DLD1 (cell line): ENCODE measurements around the gene BCAR3.
"Not testable (repeated sequence)": the region's sequence is repeated elsewhere in the genome, so short reads cannot be mapped to it uniquely, and the experiment has no call there.

Experiments used
- in situ Hi-C: cut with HindIII; loops from 2 replicates; pipeline ENCODE4 v1.10.0; 2017; ENCODE audit warnings: low sequenced_read_pairs

Gene BCAR3

DNA sequence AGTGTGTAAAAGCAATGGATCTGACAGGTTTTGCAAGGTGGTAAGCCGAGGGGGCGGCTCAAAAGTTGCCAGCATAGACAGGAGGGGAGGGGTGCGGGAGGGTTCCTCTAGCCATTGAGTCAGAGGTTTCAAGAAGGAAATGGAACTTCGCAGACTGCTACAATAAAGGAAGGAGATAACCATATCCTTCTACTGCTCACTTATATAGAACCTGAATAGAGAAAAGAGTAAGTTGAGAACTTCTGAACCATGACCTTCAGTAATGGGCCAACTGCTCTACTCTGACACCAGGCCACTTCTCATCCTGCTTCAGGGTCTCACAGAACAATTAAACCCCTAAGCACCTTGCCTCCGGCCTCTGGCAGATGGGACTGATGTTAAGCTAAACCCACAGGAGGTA lies 26.3 kb upstream of the BCAR3 start:
- in situ Hi-C loops, result no loop called here

- in situ Hi-C loops, result no loop called here
Observed at GRCh38 chr1:93705892-93706500, 24.4 kb upstream of the BCAR3 start.

GRCh38 chr1:93704052-93704451 lies 22.4 kb upstream of the BCAR3 start:
- in situ Hi-C loops, result no loop called here

- in situ Hi-C loops, result no loop called here
Observed at GRCh38 chr1:93703643-93704042, 22.0 kb upstream of the BCAR3 start.

DNA sequence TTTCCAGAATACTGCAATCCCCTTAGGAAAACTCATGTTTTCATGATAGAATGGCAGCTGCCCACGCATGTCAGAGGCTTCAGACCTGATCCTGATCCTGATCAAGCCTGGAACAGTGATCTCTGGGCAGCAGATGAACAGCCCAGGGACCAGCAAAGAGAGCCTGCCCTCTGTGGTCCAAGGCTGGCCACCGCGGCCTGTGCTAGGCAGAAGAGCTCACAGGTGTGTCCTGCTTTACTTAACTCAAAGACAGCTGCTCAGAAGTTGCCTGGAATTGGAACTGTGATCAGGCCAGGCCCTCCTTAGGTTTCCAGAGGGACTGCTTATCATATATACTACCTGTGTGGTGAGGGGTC lies 21.2 kb upstream of the BCAR3 start:
- in situ Hi-C loops, result no loop called here

- in situ Hi-C loops, result no loop called here
Observed at GRCh38 chr1:93702111-93702827, 20.6 kb upstream of the BCAR3 start.

DNA sequence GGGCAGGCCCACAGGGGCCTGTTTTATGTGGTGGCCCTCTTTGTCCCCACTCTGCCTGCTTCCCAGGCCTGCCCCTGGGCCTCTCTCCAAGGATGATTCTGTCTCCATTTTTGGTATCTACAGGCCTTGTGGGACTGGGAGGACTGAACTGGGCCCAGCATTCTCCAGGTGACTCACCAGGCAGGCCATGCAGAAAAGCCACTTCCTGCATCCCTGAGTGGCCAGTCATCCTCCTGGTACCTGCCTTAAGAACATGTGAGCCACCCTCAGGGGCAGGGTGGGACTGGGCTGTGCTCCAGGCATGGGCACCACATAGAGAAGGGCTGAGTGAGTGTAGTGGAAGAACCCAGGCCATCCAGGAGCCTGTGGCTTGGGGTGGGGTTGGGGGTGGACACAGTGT lies 20.0 kb upstream of the BCAR3 start:
- in situ Hi-C loops, result no loop called here

GRCh38 chr1:93700532-93701469 lies 19.2 kb upstream of the BCAR3 start:
- in situ Hi-C loops, result no loop called here

GRCh38 chr1:93699503-93700168 lies 18.0 kb upstream of the BCAR3 start:
- in situ Hi-C loops, result no loop called here

DNA sequence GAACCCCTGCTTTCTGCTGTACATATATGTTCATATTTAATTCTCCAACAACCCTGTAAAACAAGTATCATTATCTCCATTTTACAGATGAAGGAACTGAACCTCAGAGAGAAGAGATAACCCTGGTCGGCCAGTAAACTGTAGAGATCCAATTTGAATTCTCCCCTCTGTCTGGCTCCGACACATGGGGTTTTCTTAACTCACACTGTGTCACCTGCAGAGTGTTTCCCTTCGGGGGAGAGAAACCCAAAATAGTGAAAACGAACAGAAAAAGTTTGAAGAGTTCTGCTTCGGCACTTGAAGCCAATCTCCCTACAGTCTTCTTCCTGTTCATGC lies 17.4 kb upstream of the BCAR3 start:
- in situ Hi-C loops, result no loop called here

- in situ Hi-C loops, result no loop called here
Observed at GRCh38 chr1:93698329-93699048, 16.9 kb upstream of the BCAR3 start.

GRCh38 chr1:93697566-93697965 lies 15.9 kb upstream of the BCAR3 start:
- in situ Hi-C loops, result not testable (repeated sequence)

GRCh38 chr1:93695411-93696005 lies 13.9 kb upstream of the BCAR3 start:
- in situ Hi-C loops, result no loop called here

GRCh38 chr1:93694819-93695218 lies 13.2 kb upstream of the BCAR3 start:
- in situ Hi-C loops, result no loop called here

- in situ Hi-C loops, result no loop called here
Observed at GRCh38 chr1:93694039-93694438, 12.4 kb upstream of the BCAR3 start.

DNA sequence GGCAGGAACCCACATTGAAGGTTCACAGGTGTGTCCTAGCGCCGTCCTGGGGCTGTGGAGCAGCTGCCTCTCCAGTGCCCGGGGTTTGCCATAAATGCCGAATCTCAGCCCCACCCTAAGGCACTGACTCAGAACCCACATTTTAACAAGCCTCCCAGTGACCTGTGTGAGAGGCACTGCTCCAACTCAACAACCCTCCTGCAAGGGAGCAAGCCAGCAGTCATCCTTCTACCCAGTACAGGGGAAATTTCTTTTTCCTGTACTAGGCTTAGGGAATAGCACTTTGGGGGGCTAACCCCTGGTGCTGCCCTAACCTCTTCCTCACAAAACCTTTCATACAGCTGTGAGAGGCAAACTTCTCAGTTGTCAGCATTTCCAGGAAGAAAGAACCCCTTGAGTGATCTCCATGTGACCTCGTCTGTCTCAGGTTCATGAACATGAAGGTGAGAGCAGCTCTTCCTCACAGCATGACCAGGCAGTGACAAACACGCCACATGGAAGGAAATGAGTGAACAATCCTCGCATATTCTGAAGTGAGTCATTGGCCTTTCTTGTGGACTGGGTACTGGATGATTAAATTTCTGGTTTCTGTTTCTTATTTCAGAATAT lies 11.4 kb upstream of the BCAR3 start:
- in situ Hi-C loops, result no loop called here

GRCh38 chr1:93692451-93692861 lies 10.8 kb upstream of the BCAR3 start:
- in situ Hi-C loops, result no loop called here

DNA sequence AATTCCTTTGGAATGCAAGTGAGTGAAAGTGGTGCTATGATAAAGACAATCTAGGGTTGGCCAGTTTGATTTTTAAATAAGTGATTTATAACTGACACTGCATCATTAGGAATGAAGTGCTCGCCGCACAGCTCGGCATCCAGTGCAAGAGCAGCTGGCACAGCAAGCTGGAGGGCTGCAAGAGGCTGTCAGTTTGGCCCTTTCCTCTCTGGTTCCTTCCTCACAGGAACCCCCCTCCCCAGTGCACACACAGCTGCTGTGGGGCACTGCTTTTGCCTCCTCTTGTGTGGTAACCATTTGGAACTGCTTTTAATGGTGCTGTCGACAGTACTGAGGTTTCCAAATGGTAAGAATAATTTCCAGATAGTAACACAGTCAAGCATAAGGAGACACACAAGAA lies 10.4 kb upstream of the BCAR3 start:
- in situ Hi-C loops, result no loop called here

DNA sequence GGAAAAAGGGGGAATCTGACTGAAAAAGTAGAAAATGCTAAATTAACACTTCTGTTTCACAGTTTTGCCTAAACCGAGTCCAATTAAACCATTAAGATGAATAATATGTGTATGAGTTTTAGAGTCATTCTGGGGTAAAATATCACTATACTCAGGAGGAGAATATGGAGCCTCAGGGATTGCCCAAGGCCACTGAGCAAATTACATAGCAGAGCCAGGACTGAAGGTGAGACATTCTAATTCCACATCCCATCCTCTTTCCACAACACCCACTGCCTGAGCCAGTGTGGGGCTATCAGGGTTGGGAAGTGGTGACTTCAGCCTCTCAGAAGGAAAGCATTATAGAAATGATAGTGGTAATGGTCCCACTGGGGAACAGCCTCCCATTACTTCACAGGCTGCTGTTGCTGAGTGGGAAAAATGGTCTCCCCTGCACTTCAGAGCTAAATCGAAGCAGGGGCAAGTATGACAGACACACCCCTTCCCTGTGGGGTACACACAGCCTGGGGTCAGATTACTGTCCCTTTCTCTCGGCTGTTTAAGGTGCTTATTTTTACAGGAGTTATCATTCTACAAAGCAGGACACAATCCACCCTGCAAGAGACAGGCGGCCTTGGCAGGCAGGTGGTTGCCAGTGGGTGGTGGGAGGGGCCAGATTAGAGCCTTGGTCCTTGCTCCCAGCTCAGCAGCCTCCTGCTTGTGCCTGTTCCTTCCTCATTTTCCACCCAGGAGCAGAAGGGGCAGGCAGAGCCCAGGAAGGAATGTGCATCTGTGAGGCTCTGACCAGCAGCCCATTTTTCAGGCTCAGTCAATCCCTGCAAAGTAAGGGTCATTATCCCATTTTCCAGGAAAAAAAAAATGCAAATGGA lies 9.5 kb upstream of the BCAR3 start:
- in situ Hi-C loops, result no loop called here
